Hepatocyte (in vitro differentiated cells): Measurements from ENCODE around the gene TMEM131L.

Experiments
- EZH2 ChIP-seq: fragments of 200-600 bp; sonication (generic); IDR thresholded peaks from 2 replicates; pipeline ENCODE4 v1.6.1; 2016; ENCODE audit warnings: antibody characterized with exemption, mild to moderate bottlenecking, borderline replicate concordance
- EZH2phosphoT487 ChIP-seq: fragments of 200-600 bp; sonication (generic); IDR thresholded peaks from one replicate; pipeline ENCODE4 v1.6.1; 2018; ENCODE audit warnings: antibody characterized with exemption, mild to moderate bottlenecking, low read depth, moderate library complexity; ENCODE audit not compliant: unreplicated experiment, severe bottlenecking
- TF ChIP-seq, protein P1 (sequence below): fragments of 200-600 bp; sonication (generic); IDR thresholded peaks from 2 replicates; pipeline ENCODE4 v1.5.1; 2016; ENCODE audit warnings: antibody characterized with exemption, mild to moderate bottlenecking; ENCODE audit not compliant: poor library complexity

- TF ChIP-seq EZH2 = no peak
- TF ChIP-seq EZH2phosphoT487 = no peak
- TF ChIP-seq, protein P1, sequence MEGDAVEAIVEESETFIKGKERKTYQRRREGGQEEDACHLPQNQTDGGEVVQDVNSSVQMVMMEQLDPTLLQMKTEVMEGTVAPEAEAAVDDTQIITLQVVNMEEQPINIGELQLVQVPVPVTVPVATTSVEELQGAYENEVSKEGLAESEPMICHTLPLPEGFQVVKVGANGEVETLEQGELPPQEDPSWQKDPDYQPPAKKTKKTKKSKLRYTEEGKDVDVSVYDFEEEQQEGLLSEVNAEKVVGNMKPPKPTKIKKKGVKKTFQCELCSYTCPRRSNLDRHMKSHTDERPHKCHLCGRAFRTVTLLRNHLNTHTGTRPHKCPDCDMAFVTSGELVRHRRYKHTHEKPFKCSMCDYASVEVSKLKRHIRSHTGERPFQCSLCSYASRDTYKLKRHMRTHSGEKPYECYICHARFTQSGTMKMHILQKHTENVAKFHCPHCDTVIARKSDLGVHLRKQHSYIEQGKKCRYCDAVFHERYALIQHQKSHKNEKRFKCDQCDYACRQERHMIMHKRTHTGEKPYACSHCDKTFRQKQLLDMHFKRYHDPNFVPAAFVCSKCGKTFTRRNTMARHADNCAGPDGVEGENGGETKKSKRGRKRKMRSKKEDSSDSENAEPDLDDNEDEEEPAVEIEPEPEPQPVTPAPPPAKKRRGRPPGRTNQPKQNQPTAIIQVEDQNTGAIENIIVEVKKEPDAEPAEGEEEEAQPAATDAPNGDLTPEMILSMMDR = no peak
Observed at GRCh38 chr4:153646978-153647377, 180.8 kb downstream of the TMEM131L start.
